ENCODE measurements around the gene WDR18. TPM values are rescaled to one million over a fixed set of nuclear protein-coding genes. Genes with fewer than 3 reads are reported as not detected.

WDR18 gene
- total RNA-seq, 1 experiment from 2014 or later, result 124 TPM

DNA sequence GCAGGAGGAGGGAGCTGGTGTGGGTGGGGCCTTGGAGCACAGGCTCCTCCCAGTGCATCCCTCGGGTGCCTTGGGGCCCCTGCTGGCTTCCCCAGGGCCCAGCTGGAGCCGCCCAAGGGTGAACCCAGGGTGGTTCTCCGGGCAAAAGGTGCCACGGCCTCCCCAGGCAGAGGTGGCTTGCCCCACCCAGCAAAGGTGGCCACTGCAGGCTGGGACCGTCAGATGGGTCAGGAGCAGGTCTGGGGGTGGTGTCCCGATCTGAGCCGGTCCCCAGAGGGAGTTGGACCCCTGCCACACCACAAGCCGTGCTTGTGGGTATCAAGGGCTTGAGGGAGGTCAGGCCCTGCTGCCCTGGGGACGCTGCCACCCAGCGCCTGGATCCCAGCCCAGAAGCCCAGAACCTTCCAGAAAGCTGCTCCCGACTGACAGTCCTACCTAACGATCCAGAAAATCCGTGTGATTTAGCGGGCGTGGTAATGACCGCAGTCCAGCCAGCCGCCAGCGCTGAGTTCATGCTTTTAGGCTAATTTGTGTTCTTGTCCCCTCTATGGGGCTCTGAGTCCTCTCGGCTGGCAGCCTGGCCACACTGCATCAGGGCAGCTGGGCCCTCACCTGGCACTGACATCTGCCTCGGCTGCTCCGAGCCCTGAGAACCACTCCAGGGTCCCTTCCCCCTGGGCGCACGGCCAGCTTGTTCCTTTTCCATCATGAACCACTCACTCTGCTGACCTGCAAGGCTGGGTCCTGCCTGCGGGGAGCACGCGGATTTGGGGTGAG is 11.1 kb downstream of the WDR18 start:
- ChIA-PET RAD21 (ENCODE audit: low non-redundant PET in 1 of 2, low total read pairs in 2 of 2, uncharacterized antibody in 2 of 2, unreplicated experiment in 2 of 2) (interaction anchor here in 1 of 2 experiments (0.5 kb wide), 1 partner anchor 381 kb away, joined by 6 read pairs; no protein-coding TSS in a partner anchor), CTCF (no interaction called here), POLR2A (no interaction called here)
- H3K27ac ChIP-seq (ENCODE audit: low read depth, low read length), result no peak overlapping the region; the same call in 1 of the 2 replicates
- H3K4me1 ChIP-seq (ENCODE audit: control insufficient read depth in 1 of 2, insufficient read depth in 2 of 2, low read length in 2 of 2), result peaks cover 7 to 30% of the 10 kb centered on the region in 2 experiments
- no TSS peak for BruUV-seq (replicated peaks)
- H3K79me2 ChIP-seq (ENCODE audit: insufficient read depth, low read length), result no peaks in the 10 kb centered on the region; the same call in 1 of the 2 replicates
- H3K4me3 ChIP-seq (replicated peaks in 1 of 2; ENCODE audit: low read depth in 1 of 2, low read length in 2 of 2), result no peak overlapping the region
- no peaks in the 10 kb centered on the region for H3K27me3 ChIP-seq (ENCODE audit: insufficient read depth, low read length)
- H2AFZ ChIP-seq (ENCODE audit: low read depth, low read length, poor library complexity, severe bottlenecking), result no peak overlapping the region
- ATAC-seq (0 out of 2 replicates have a peak, but pooled peaks have one; percentile 18), DNase-seq (ENCODE audit: low read depth, low spot score) (no peak)
- H3K36me3 ChIP-seq (ENCODE audit: control insufficient read depth in 1 of 2, insufficient read depth in 2 of 2, low read length in 2 of 2), result peaks cover 5 to 33% of the 10 kb centered on the region in 2 experiments; a peak in 3 of 4 replicates
- intact Hi-C loops (cut with micrococcal nuclease), result no loop called here
- H3K9me2 ChIP-seq (ENCODE audit: insufficient read depth), result no peaks in the 10 kb centered on the region
- H3K9me3 ChIP-seq (ENCODE audit: control insufficient read depth in 1 of 2, insufficient read depth in 1 of 2, low read depth in 1 of 2, low read length in 2 of 2), result no peaks in the 10 kb centered on the region
- no peak for TF ChIP-seq FOSL1 (IDR thresholded peaks at IDR 0.05; ENCODE audit: low read depth)
- TF ChIP-seq, protein P1, sequence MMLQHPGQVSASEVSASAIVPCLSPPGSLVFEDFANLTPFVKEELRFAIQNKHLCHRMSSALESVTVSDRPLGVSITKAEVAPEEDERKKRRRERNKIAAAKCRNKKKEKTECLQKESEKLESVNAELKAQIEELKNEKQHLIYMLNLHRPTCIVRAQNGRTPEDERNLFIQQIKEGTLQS (IDR thresholded peaks at IDR 0.05), result no peak
- no peak for TF ChIP-seq POLR2A (IDR thresholded peaks at IDR 0.05; ENCODE audit: borderline replicate concordance, extremely low read depth, insufficient read depth, insufficient read length)
- no peak for TF ChIP-seq CEBPB (IDR thresholded peaks at IDR 0.05; ENCODE audit: low read depth)
- no peak for TF ChIP-seq SP1 (IDR thresholded peaks at IDR 0.05; ENCODE audit: low read depth)
- no peak for TF ChIP-seq CBX3 (IDR thresholded peaks at IDR 0.05; ENCODE audit: low read depth)
- no peak for TF ChIP-seq REST (IDR thresholded peaks at IDR 0.05; ENCODE audit: low read depth)
- no peak for TF ChIP-seq SIN3A (IDR thresholded peaks at IDR 0.05; ENCODE audit: low read depth)
- TF ChIP-seq EGR1 (IDR thresholded peaks at IDR 0.05; ENCODE audit: low read depth), result no peak
- H3K9ac ChIP-seq (ENCODE audit: low read length), result no peak overlapping the region
- no peak overlapping the region for H3K4me2 ChIP-seq (ENCODE audit: low read length)
- H4K20me1 ChIP-seq (ENCODE audit: insufficient read depth), result peaks cover 6% of the 10 kb centered on the region; the same call in 1 of the 2 replicates

All from HCT116 (cell line).